Cardiac fibroblast (primary cell): ENCODE results near the gene CPA2.

Experiments used
- DNase-seq, 2 donors: peaks; one replicate each; pipeline versions ENCODE4 v3.0.0 to v3.0.0-alpha.2; 2010; ENCODE audit warnings: low read depth in 2 of 2
- H3K4me3 ChIP-seq, 2 donors: replicated peaks in 1 of 2; 1 replicate in 1 of 2; 2 replicates in 1 of 2; pipeline ENCODE4 v1.5.1; 2011; ENCODE audit warnings: low read depth in 2 of 2, low read length in 2 of 2, mild to moderate bottlenecking in 2 of 2, moderate library complexity in 1 of 2
- CTCF ChIP-seq: IDR thresholded peaks from one replicate; pipeline ENCODE4 v1.5.1; 2011; ENCODE audit warnings: low read depth, mild to moderate bottlenecking, low read length, inconsistent platforms

The CPA2 gene

DNA sequence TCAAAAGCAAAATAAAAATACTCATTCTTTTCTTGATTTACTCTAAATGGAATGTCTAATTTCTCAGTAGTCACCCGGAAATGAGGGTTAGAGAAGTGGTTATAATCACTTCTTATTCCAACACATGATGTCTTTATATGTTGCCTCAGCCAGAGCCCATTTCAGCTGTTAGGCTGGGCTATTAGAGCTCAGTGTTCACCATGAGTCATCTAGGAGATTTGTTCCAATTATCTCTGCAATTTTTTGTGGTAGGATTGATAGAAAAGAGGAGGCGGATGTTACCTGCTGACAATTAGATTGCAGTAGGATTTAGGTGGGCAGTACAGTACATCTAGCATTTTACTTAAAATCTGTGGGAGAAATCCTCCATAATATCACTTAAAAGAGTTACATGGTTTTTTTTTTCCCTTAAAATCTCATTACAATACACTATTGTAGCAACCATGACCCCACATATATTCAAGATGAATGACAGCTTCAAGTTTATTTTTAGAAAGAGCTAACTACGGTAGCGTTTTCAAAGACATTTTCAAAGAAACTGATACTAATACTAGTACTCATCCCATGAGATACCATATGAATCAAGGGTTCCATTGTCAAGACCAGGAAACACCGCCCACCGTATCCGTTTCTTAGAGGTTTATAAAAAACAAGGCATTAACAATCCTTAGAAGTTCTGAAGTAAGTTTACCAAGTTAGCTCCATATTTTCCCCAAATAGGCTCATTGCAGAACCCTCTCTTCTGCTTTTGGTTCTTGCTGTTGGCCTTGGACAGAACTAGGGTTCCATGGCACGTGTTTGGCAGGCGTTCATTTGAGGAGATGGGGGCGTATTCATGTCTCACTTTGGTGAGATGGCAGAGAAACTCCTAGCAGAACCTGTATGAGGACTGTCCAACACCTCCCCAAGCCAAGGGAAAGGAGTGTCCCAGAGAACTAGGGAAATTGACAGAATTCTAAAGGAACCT lies 10.4 kb downstream of the CPA2 start:
- TF ChIP-seq CTCF, result no peak
- peak; percentile 58 to 66 for DNase-seq
- no peak overlapping the region for H3K4me3 ChIP-seq

DNA sequence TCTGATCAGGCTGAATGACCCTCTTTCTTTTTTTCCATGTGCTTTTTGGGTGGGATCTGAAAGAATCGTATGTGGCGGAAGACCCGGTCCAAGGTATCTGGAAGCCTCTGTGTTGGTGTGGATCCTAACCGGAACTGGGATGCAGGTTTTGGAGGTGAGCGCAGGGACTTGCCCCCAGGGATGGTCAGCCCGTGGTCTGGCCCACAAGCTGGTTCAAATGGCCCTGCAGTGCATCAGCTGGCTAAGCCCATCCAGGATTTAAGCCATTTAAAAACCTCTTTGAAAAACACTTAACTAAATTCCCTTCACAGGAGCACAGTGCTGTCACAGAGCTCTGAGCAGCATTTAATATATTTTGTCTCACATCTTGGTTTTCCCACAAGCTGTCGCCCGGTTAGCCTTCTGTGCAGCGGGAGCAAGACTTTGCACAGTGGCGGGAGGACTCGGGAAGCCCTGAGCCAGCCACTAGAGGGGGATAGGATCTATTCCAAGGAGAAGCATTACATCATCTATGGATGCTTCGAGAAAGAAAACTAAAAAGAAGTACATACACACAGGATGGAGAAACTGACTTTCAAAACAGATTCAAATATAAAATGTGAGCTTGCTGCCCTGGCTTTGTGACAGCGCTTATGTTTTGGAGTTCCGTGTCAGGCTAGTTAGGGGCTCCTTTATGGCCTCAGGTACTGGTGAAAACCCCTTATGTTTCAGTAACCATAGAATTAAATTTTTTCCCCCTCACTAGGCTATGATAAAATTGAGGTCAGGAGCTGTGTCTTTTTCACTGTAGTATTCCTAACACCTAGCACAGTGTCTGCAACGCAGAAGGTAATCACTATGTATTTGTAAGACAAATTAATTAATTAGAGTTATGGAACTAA lies 11.3 kb downstream of the CPA2 start:
- H3K4me3 ChIP-seq, result no peak overlapping the region
- TF ChIP-seq CTCF, result peak; percentile 69
- peak; percentile 78 to 85 for DNase-seq

DNA sequence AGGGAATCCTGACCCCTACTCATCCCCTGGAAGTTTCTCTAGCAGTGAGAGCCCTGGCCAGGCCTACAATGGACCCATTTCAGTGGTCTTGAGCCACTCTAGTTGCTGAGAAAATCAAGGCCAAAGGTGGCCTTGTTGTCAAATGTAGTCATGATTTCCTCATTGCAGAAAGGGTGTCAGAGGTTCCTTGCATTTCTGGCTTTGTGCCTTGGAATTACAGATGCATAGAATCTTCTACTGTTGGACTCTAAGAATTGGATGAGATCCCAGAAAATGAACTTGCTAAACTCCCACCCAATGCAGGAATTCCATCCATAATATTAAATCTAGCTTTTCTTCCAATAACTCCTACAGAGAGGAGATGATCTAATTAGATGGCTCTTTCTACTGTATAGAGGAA lies 12.2 kb downstream of the CPA2 start:
- peak; percentile 90 to 98 for DNase-seq
- H3K4me3 ChIP-seq, result no peak overlapping the region
- no peak for TF ChIP-seq CTCF

DNA sequence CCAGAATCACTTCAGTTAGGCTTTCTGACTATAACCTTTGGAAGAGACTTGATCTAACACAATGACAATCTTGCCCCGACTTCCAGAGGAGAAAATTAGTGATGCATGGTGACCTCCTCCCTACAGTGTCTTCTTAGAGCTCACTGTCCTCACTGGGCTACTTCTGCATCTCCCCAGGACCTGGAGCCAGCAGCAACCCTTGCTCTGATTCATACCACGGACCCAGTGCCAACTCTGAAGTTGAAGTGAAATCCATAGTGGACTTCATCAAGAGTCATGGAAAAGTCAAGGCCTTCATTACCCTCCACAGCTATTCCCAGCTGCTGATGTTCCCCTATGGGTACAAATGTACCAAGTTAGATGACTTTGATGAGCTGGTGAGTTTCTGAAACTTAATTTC lies 12.6 kb downstream of the CPA2 start:
- peak; percentile 36 to 46 for DNase-seq
- H3K4me3 ChIP-seq, result no peak overlapping the region
- no peak for TF ChIP-seq CTCF

DNA sequence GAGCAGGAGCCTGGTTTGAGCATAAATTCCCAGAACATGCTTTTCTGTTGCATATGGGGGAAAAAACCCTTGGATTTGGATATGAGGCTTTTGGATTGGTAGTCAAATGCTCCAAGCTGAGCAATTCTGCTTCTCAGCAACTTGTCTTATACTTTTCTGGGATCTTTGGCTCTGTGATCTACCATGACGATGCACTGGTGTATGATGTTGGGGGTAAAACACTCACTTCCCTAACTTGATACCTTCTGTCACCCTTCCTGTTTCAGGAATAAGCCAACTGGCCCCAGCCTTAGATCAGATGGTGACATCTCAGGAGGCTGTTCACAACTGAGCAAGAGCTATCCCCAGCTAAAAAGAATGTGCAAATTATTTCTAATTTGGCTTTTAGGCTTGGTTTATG lies 13.2 kb downstream of the CPA2 start:
- no peak overlapping the region for H3K4me3 ChIP-seq
- TF ChIP-seq CTCF, result no peak
- DNase-seq, result no peak

DNA sequence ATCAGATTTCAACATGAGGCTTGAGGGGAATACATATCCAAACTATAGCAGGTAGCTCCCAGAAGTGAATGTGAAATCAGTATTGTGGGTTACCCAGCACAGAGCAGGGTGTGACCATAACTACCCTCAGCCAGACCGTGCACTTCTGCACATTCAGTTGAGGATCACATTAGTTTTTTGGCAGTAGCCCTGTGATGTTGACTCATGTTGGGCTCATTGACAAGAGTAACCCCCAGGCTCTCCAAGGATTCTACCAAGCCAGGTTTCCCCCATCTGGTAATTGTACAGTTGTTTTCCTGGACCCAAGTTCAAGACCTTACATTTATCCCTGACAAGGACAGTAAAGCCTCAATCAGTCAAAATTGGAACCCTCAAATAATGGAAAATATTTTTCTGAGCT lies 14.6 kb downstream of the CPA2 start:
- no peak overlapping the region for H3K4me3 ChIP-seq
- peak; percentile 71 to 81 for DNase-seq
- TF ChIP-seq CTCF, result no peak
